H1 (cell line): ENCODE results near the gene TARS3. TPM values are rescaled to one million over a fixed set of nuclear protein-coding genes. Genes with fewer than 3 reads are reported as not detected.

ENCODE experiments used
- CTCF ChIA-PET: fragments of 300-600 bp; sonication (Branson Sonifier 250); formaldehyde crosslinking; loops from one replicate; lab custom pipeline; 2021; ENCODE audit not compliant: partially characterized antibody; lab: Charles Lee
- POLR2A ChIA-PET: fragments of 300-600 bp; sonication (Branson Sonifier 250); formaldehyde crosslinking; loops from one replicate; lab custom pipeline; 2021; ENCODE audit warnings: inconsistent platforms; ENCODE audit not compliant: partially characterized antibody; lab: Charles Lee
- DNase-seq, 2 experiments: peaks; one replicate each; pipeline versions ENCODE4 v3.0.0 to v3.0.0-alpha.2; 2010 to 2022; ENCODE audit warnings: low spot score in 2 of 2, low read depth in 1 of 2, mixed read lengths in 1 of 2
- FAIRE-seq: peaks from 2 replicates; lab custom pipeline; 2011; peaks lifted over from hg19 to GRCh38; lab: Jason Lieb, UNC
- H2AFZ ChIP-seq: 2 replicates; pipeline ENCODE4 v1.8.1; 2012; ENCODE audit warnings: low read length, inconsistent platforms
- H2AK5ac ChIP-seq: 2 replicates; pipeline ENCODE4 v1.6.1; 2013; ENCODE audit warnings: low read depth, low read length
- H2BK120ac ChIP-seq: replicated peaks from 2 replicates; pipeline ENCODE3; 2013; ENCODE audit warnings: low read depth, low read length, inconsistent platforms
- H2BK12ac ChIP-seq: 2 replicates; pipeline ENCODE4 v1.6.1; 2013; ENCODE audit warnings: low read depth, low read length
- H2BK15ac ChIP-seq: 2 replicates; pipeline ENCODE4 v1.6.1; 2013; ENCODE audit warnings: low read length
- H2BK20ac ChIP-seq: 2 replicates; pipeline ENCODE4 v1.6.1; 2013; ENCODE audit warnings: low read length
- H2BK5ac ChIP-seq: 2 replicates; pipeline ENCODE4 v1.6.1; 2013; ENCODE audit warnings: low read depth, low read length
- H3K14ac ChIP-seq: 2 replicates; pipeline ENCODE4 v1.6.1; 2013; ENCODE audit warnings: inconsistent platforms; ENCODE audit not compliant: insufficient read length
- H3K18ac ChIP-seq: 2 replicates; pipeline ENCODE4 v1.6.1; 2013; ENCODE audit warnings: low read length; ENCODE audit errors: extremely low read depth
- H3K23ac ChIP-seq: 2 replicates; pipeline ENCODE4 v1.6.1; 2013; ENCODE audit warnings: inconsistent platforms; ENCODE audit not compliant: insufficient read length
- H3K23me2 ChIP-seq: 2 replicates; pipeline ENCODE4 v1.6.1; 2013; ENCODE audit warnings: low read depth, low read length
- H3K27ac ChIP-seq: 2 replicates; pipeline ENCODE4 v1.6.1; 2011; ENCODE audit warnings: low read depth, low read length, inconsistent platforms
- H3K27me3 ChIP-seq, 4 experiments: replicated peaks in 1 of 4; 1 replicate in 1 of 4; 2 replicates in 3 of 4; pipeline versions ENCODE4 v1.6.1 to v1.8.1; 2011 to 2013; ENCODE audit warnings: low read length in 3 of 4, mild to moderate bottlenecking in 3 of 4, inconsistent platforms in 2 of 4, mixed read lengths in 2 of 4, moderate library complexity in 1 of 4; ENCODE audit not compliant: control insufficient read depth in 3 of 4, insufficient read depth in 3 of 4; ENCODE audit errors: extremely low read depth in 1 of 4
- H3K36me3 ChIP-seq, 4 experiments: 2 replicates each; pipeline versions ENCODE4 v1.6.1 to v1.8.1; 2011 to 2013; ENCODE audit warnings: mild to moderate bottlenecking in 4 of 4, low read length in 3 of 4, moderate library complexity in 2 of 4, control low read depth in 1 of 4, inconsistent platforms in 1 of 4; ENCODE audit not compliant: insufficient read depth in 4 of 4, control insufficient read depth in 2 of 4
- H3K4ac ChIP-seq: replicated peaks from 2 replicates; pipeline ENCODE3; 2013; ENCODE audit warnings: low read length, low read depth, mixed read lengths, inconsistent platforms; ENCODE audit not compliant: insufficient read length
- H3K4me1 ChIP-seq, 4 experiments: replicated peaks in 1 of 4; 1 replicate in 1 of 4; 2 replicates in 3 of 4; pipeline versions ENCODE4 v1.6.1 to v1.8.1; 2011 to 2013; ENCODE audit warnings: low read length in 3 of 4, inconsistent platforms in 2 of 4, mixed read lengths in 1 of 4; ENCODE audit not compliant: insufficient read depth in 4 of 4, control insufficient read depth in 3 of 4
- H3K4me2 ChIP-seq, 2 experiments: 2 replicates each; pipeline versions ENCODE4 v1.6.1 to v1.8.1; 2011 to 2013; ENCODE audit warnings: low read depth in 2 of 2, low read length in 2 of 2, control low read depth in 1 of 2, inconsistent platforms in 1 of 2, mild to moderate bottlenecking in 1 of 2; ENCODE audit not compliant: insufficient read depth in 1 of 2
- H3K4me3 ChIP-seq, 4 experiments: fragments of 200-600, 300-600 bp in 1 of 4; sonication (generic), shearing (Covaris generic), sonication (Bioruptor Twin) in 1 of 4; 2 replicates each; pipeline versions ENCODE4 v1.5.1 to v1.8.1; 2011 to 2016; ENCODE audit warnings: low read length in 4 of 4, low read depth in 3 of 4, control low read depth in 2 of 4, inconsistent platforms in 2 of 4, mild to moderate bottlenecking in 2 of 4, mixed read lengths in 1 of 4, moderate library complexity in 1 of 4; ENCODE audit not compliant: insufficient read depth in 2 of 4; ENCODE audit errors: extremely low read depth in 1 of 4
- H3K56ac ChIP-seq: replicated peaks from 2 replicates; pipeline ENCODE3; 2013; ENCODE audit warnings: low read depth, mild to moderate bottlenecking, mixed read lengths, low read length, inconsistent platforms; ENCODE audit not compliant: insufficient read length
- H3K79me1 ChIP-seq: 2 replicates; pipeline ENCODE4 v1.6.1; 2013; ENCODE audit warnings: low read depth, low read length, control low read depth
- H3K79me2 ChIP-seq, 2 experiments: 2 replicates each; pipeline versions ENCODE4 v1.6.1 to v1.8.1; 2012 to 2013; ENCODE audit warnings: low read length in 2 of 2, mild to moderate bottlenecking in 2 of 2, inconsistent platforms in 1 of 2; ENCODE audit not compliant: insufficient read depth in 2 of 2, control insufficient read depth in 1 of 2
- H3K9ac ChIP-seq, 4 experiments: replicated peaks in 1 of 4; 1 replicate in 1 of 4; 2 replicates in 3 of 4; pipeline versions ENCODE4 v1.6.1 to v1.8.1; 2011 to 2013; ENCODE audit warnings: low read depth in 3 of 4, low read length in 3 of 4, control low read depth in 2 of 4, mild to moderate bottlenecking in 2 of 4, moderate library complexity in 2 of 4, inconsistent platforms in 1 of 4; ENCODE audit errors: extremely low read depth in 1 of 4
- H3K9me3 ChIP-seq, 2 experiments: 2 replicates each; pipeline versions ENCODE4 v1.6.1 to v1.8.1; 2012 to 2013; ENCODE audit warnings: mild to moderate bottlenecking in 2 of 2, moderate library complexity in 2 of 2, control low read depth in 1 of 2, inconsistent platforms in 1 of 2, low read depth in 1 of 2, low read length in 1 of 2, mixed read lengths in 1 of 2; ENCODE audit not compliant: insufficient read depth in 2 of 2
- H4K20me1 ChIP-seq, 2 experiments: replicated peaks in 1 of 2; 2 replicates each; pipeline versions ENCODE3 to v1.8.1; 2011 to 2013; ENCODE audit warnings: inconsistent platforms in 2 of 2, low read length in 2 of 2, mild to moderate bottlenecking in 1 of 2; ENCODE audit not compliant: insufficient read depth in 2 of 2, control insufficient read depth in 1 of 2
- H4K5ac ChIP-seq: 2 replicates; pipeline ENCODE4 v1.6.1; 2013; ENCODE audit warnings: low read length, low read depth, mixed read lengths, inconsistent platforms; ENCODE audit not compliant: insufficient read length
- H4K8ac ChIP-seq: 2 replicates; pipeline ENCODE4 v1.8.0; 2013; ENCODE audit warnings: mild to moderate bottlenecking, moderate library complexity, low read length, inconsistent platforms; ENCODE audit not compliant: insufficient read depth; ENCODE audit errors: extremely low read depth
- H4K91ac ChIP-seq: replicated peaks from 2 replicates; pipeline ENCODE3; 2013; ENCODE audit warnings: low read length, mixed read lengths, inconsistent platforms; ENCODE audit not compliant: insufficient read length
- ATF3 ChIP-seq: IDR thresholded peaks from 2 replicates; pipeline ENCODE4 v1.6.1; 2011; ENCODE audit warnings: low read depth, mild to moderate bottlenecking, low read length; ENCODE audit not compliant: insufficient read depth
- BRCA1 ChIP-seq: IDR thresholded peaks from 2 replicates; pipeline ENCODE4 v1.6.1; 2012; ENCODE audit warnings: low read depth, low read length, improper control_type of control experiment
- CHD1 ChIP-seq: IDR thresholded peaks from 2 replicates; pipeline ENCODE4 v1.6.1; 2012; ENCODE audit warnings: low read depth, low read length, improper control_type of control experiment
- E2F6 ChIP-seq: IDR thresholded peaks from 2 replicates; pipeline ENCODE4 v1.6.1; 2012; ENCODE audit warnings: inconsistent platforms
- JUN ChIP-seq: IDR thresholded peaks from 2 replicates; pipeline ENCODE4 v1.6.1; 2011; ENCODE audit warnings: low read depth, mild to moderate bottlenecking, improper control_type of control experiment, low read length
- JUND ChIP-seq: IDR thresholded peaks from 2 replicates; pipeline ENCODE4 v1.6.1; 2011; ENCODE audit warnings: mild to moderate bottlenecking, improper control_type of control experiment, low read length
- KDM1A ChIP-seq: fragments of 200-600, 300-600 bp; sonication (generic); IDR thresholded peaks from 2 replicates; pipeline ENCODE4 v1.7.1; 2016; ENCODE audit warnings: mild to moderate bottlenecking, low read length, borderline replicate concordance
- MAX ChIP-seq: IDR thresholded peaks from 2 replicates; pipeline ENCODE4 v1.6.1; 2012; ENCODE audit warnings: inconsistent platforms
- POLR2A ChIP-seq, 2 experiments: IDR thresholded peaks; 1 replicate in 1 of 2; 2 replicates in 1 of 2; pipeline ENCODE4 v1.6.1; 2011; ENCODE audit warnings: low read depth in 2 of 2, low read length in 2 of 2, mild to moderate bottlenecking in 2 of 2; ENCODE audit errors: control extremely low read depth in 1 of 2
- USF2 ChIP-seq: IDR thresholded peaks from 2 replicates; pipeline ENCODE4 v1.6.1; 2011; ENCODE audit warnings: low read length, improper control_type of control experiment
- WGBS, 2 experiments: shearing (Covaris generic) in 1 of 2; methylation state at CpG; one replicate each; pipeline versions ENCODE4 v1.1.6 to v1.1.7; 2013 to 2015; ENCODE audit warnings: low lambda C conversion rate in 2 of 2, mixed read lengths in 2 of 2, inconsistent platforms in 1 of 2, low coverage in 1 of 2, missing lambda C conversion rate in 1 of 2; ENCODE audit not compliant: insufficient replicate concordance in 2 of 2, insufficient coverage in 1 of 2, insufficient read length in 1 of 2; ENCODE audit errors: extremely low coverage in 1 of 2, missing lambda C conversion rate in 1 of 2; 5-methylcytosine and 5-hydroxymethylcytosine counted together
- polyA plus RNA-seq, 7 experiments: library from polyadenylated mRNA; depleted of rRNA in 3 of 7; stranded (reverse) in 5 of 7; unstranded in 2 of 7; fragments of >200 nt in 5 of 7; fragments of 200-250 nt in 2 of 7; gene quantifications; 1 replicate in 5 of 7; 2 replicates in 1 of 7; 4 replicates in 1 of 7; pipeline versions ENCODE4 v1.2.1 to v1.2.3, GENCODE V29; 2011 to 2013; ENCODE audit warnings: missing spikeins in 2 of 7, mixed read lengths in 2 of 7
- total RNA-seq: library from RNA; stranded (reverse); fragmentation: NEBNext Ultra II Directional; extraction: Animal tissue kit (Norgen Biotek cat#: 25700); gene quantifications from 2 replicates; pipeline ENCODE4 v1.2.1, GENCODE V29; 2021

TARS3 gene
- total and polyA plus RNA-seq, 2 of the 8 experiments (the other 6 are each of a cell fraction or from before 2014, with no cell fraction given) = 2.1 to 13.9 TPM

- FAIRE-seq (no peak), DNase-seq (no peak)
- Histone ChIP-seq H2AFZ (no peak overlapping the region), H2BK15ac (no peak overlapping the region), H4K91ac (no peak overlapping the region), H2BK120ac (no peak overlapping the region), H3K9me3 (no peaks in the 10 kb centered on the region), H3K23ac (no peak overlapping the region), H4K20me1 (no peaks in the 10 kb centered on the region), H2BK5ac (no peak overlapping the region), H3K4me1 (no peaks in the 10 kb centered on the region), H3K56ac (no peak overlapping the region), H4K5ac (no peak overlapping the region), H3K27ac (no peak overlapping the region), H2BK12ac (no peak overlapping the region), H2AK5ac (no peak overlapping the region), H3K4me3 (no peak overlapping the region), H3K79me2 (no peaks in the 10 kb centered on the region), H3K18ac (no peak overlapping the region), H3K4ac (no peak overlapping the region), H3K36me3 (peaks cover 2 to 7% (median 4%) of the 10 kb centered on the region in 4 experiments; a peak in 4 of 8 replicates), H3K27me3 (no peaks in the 10 kb centered on the region), H3K9ac (no peak overlapping the region), H3K14ac (no peak overlapping the region), H3K4me2 (no peak overlapping the region), H3K23me2 (no peaks in the 10 kb centered on the region), H4K8ac (no peak overlapping the region), H3K79me1 (no peaks in the 10 kb centered on the region), H2BK20ac (no peak overlapping the region)
- ChIA-PET POLR2A (no interaction called here), CTCF (interaction anchor here (1.0 kb wide), 1 partner anchor 27 kb away, joined by 3 read pairs; no protein-coding TSS in a partner anchor)
- WGBS, 2 experiments = 98% methylated on average over 4 of the region's 4 CpGs; no CpG with 5 or more reads in 1 of the 2 experiments
- TF ChIP-seq ATF3 = no peak
- no peak for TF ChIP-seq BRCA1
- no peak for TF ChIP-seq KDM1A
- no peak for TF ChIP-seq MAX
- TF ChIP-seq E2F6 = no peak
- no peak for TF ChIP-seq CHD1
- TF ChIP-seq JUN = no peak
- no peak for TF ChIP-seq POLR2A (IDR thresholded peaks at IDR 0.05; ENCODE audit: control extremely low read depth in 1 of 2, low read depth in 2 of 2, low read length in 2 of 2)
- no peak for TF ChIP-seq USF2
- no peak for TF ChIP-seq JUND
Measured at GRCh38 chr15:101692801-101693598, 31.3 kb downstream of the TARS3 start.
